ENCODE data around the gene CACNG3. TPM values are rescaled to one million over a fixed set of nuclear protein-coding genes. Genes with fewer than 3 reads are reported as not detected.

CACNG3 gene
- polyA plus RNA-seq (2012; ENCODE audit: insufficient read length, low read depth), result not detected

GRCh38 chr16:24255456-24256371 is at the start of gene CACNG3:
Gene CACNG3, plus strand, starts transcription at chr16:24256335. Its CDS starts 420 bp downstream, at chr16:24256755.
- no peak for TF ChIP-seq SIN3A (IDR thresholded peaks at IDR 0.05; ENCODE audit: borderline replicate concordance, insufficient read depth, low read length)
- TF ChIP-seq REST (IDR thresholded peaks at IDR 0.05; ENCODE audit: insufficient read depth in 1 of 2, low read depth in 2 of 2, low read length in 2 of 2), result peak; percentile 86 to 93

GRCh38 chr16:24206926-24207325 is 49.2 kb upstream of the CACNG3 start:
- no peak for TF ChIP-seq FOXP2 (optimal IDR thresholded peaks at IDR 0.05; ENCODE audit: borderline replicate concordance, extremely low read depth, extremely low read length, insufficient read depth)
- no peak for TF ChIP-seq POLR2AphosphoS5 (IDR thresholded peaks at IDR 0.05; ENCODE audit: low read depth, low read length)
- no peak for TF ChIP-seq TAF1 (IDR thresholded peaks at IDR 0.05; ENCODE audit: borderline replicate concordance, insufficient read depth, low read length)
- TF ChIP-seq SIN3A (IDR thresholded peaks at IDR 0.05; ENCODE audit: borderline replicate concordance, insufficient read depth, low read length), result no peak
- TF ChIP-seq REST (IDR thresholded peaks at IDR 0.05; ENCODE audit: insufficient read depth in 1 of 2, low read depth in 2 of 2, low read length in 2 of 2), result no peak

GRCh38 chr16:24208710-24209109 is 47.4 kb upstream of the CACNG3 start:
- TF ChIP-seq REST (IDR thresholded peaks at IDR 0.05; ENCODE audit: insufficient read depth in 1 of 2, low read depth in 2 of 2, low read length in 2 of 2), result no peak
- TF ChIP-seq TAF1 (IDR thresholded peaks at IDR 0.05; ENCODE audit: borderline replicate concordance, insufficient read depth, low read length), result no peak
- TF ChIP-seq SIN3A (IDR thresholded peaks at IDR 0.05; ENCODE audit: borderline replicate concordance, insufficient read depth, low read length), result no peak
- no peak for TF ChIP-seq FOXP2 (optimal IDR thresholded peaks at IDR 0.05; ENCODE audit: borderline replicate concordance, extremely low read depth, extremely low read length, insufficient read depth)
- TF ChIP-seq POLR2AphosphoS5 (IDR thresholded peaks at IDR 0.05; ENCODE audit: low read depth, low read length), result no peak

- TF ChIP-seq TAF1 (IDR thresholded peaks at IDR 0.05; ENCODE audit: borderline replicate concordance, insufficient read depth, low read length), result no peak
- no peak for TF ChIP-seq REST (IDR thresholded peaks at IDR 0.05; ENCODE audit: insufficient read depth in 1 of 2, low read depth in 2 of 2, low read length in 2 of 2)
- TF ChIP-seq SIN3A (IDR thresholded peaks at IDR 0.05; ENCODE audit: borderline replicate concordance, insufficient read depth, low read length), result no peak
- TF ChIP-seq FOXP2 (optimal IDR thresholded peaks at IDR 0.05; ENCODE audit: borderline replicate concordance, extremely low read depth, extremely low read length, insufficient read depth), result no peak
- TF ChIP-seq POLR2AphosphoS5 (IDR thresholded peaks at IDR 0.05; ENCODE audit: low read depth, low read length), result no peak
Observed at GRCh38 chr16:24214992-24215391, 41.1 kb upstream of the CACNG3 start.
